Measurements from ENCODE around the gene ST6GALNAC2.

ST6GALNAC2 gene

GRCh38 chr17:76532072-76532651, 53.5 kb downstream of the ST6GALNAC2 start:
- DNase-seq (ENCODE audit: extremely low spot score) = no peak
- TF ChIP-seq NFRKB (IDR thresholded peaks at IDR 0.05) = no peak
- no peak for TF ChIP-seq PKNOX1 (IDR thresholded peaks at IDR 0.05)
- no peak for TF ChIP-seq L3MBTL2 (conservative IDR thresholded peaks at IDR 0.05)
- no peak for TF ChIP-seq HDGF (IDR thresholded peaks at IDR 0.05; ENCODE audit: borderline replicate concordance)
- no peak for TF ChIP-seq TARDBP (IDR thresholded peaks at IDR 0.05)
- no peak for TF ChIP-seq LEF1 (IDR thresholded peaks at IDR 0.05; ENCODE audit: borderline replicate concordance)
- TF ChIP-seq FOXA1 (IDR thresholded peaks at IDR 0.05) = no peak
- TF ChIP-seq ZNF384 (IDR thresholded peaks at IDR 0.05) = no peak
- no peak for TF ChIP-seq SUZ12 (IDR thresholded peaks at IDR 0.05)
- no peak for TF ChIP-seq ELF4 (IDR thresholded peaks at IDR 0.05)
- POLR2A ChIA-PET = interaction anchor here (1.4 kb wide), 1 partner anchor 25 kb away, joined by 6 read pairs; no protein-coding TSS in a partner anchor
- CTCF ChIA-PET = interaction anchor here (0.7 kb wide), 1 partner anchor 8 kb away, joined by 4 read pairs; no protein-coding TSS in a partner anchor

- ChIA-PET CTCF (no interaction called here), POLR2A (no interaction called here)
- DNase-seq (ENCODE audit: extremely low spot score) = no peak
- TF ChIP-seq ARNT (IDR thresholded peaks at IDR 0.05) (no peak), SUZ12 (IDR thresholded peaks at IDR 0.05) (no peak), FOXA1 (IDR thresholded peaks at IDR 0.05) (no peak), CTBP1 (IDR thresholded peaks at IDR 0.05; ENCODE audit: borderline replicate concordance) (no peak), SP1 (IDR thresholded peaks at IDR 0.05) (no peak), HDGF (IDR thresholded peaks at IDR 0.05; ENCODE audit: borderline replicate concordance) (no peak), LEF1 (IDR thresholded peaks at IDR 0.05; ENCODE audit: borderline replicate concordance) (no peak), BHLHE40 (IDR thresholded peaks at IDR 0.05; ENCODE audit: borderline replicate concordance) (no peak), L3MBTL2 (conservative IDR thresholded peaks at IDR 0.05) (no peak), FOXM1 (IDR thresholded peaks at IDR 0.05; ENCODE audit: borderline replicate concordance) (no peak), TARDBP (IDR thresholded peaks at IDR 0.05) (no peak), ZNF384 (IDR thresholded peaks at IDR 0.05) (no peak), NFRKB (IDR thresholded peaks at IDR 0.05) (no peak), ELF4 (IDR thresholded peaks at IDR 0.05) (no peak), PKNOX1 (IDR thresholded peaks at IDR 0.05) (no peak), FOXK2 (IDR thresholded peaks at IDR 0.05) (no peak)
Measured at GRCh38 chr17:76531486-76532038, 54.1 kb downstream of the ST6GALNAC2 start.

- TF ChIP-seq CTBP1 (IDR thresholded peaks at IDR 0.05; ENCODE audit: borderline replicate concordance) = no peak
- TF ChIP-seq HDGF (IDR thresholded peaks at IDR 0.05; ENCODE audit: borderline replicate concordance) = no peak
- no peak for TF ChIP-seq ZNF384 (IDR thresholded peaks at IDR 0.05)
- no peak for TF ChIP-seq FOXA1 (IDR thresholded peaks at IDR 0.05)
- no peak for TF ChIP-seq LEF1 (IDR thresholded peaks at IDR 0.05; ENCODE audit: borderline replicate concordance)
- TF ChIP-seq NFRKB (IDR thresholded peaks at IDR 0.05) = no peak
- TF ChIP-seq BHLHE40 (IDR thresholded peaks at IDR 0.05; ENCODE audit: borderline replicate concordance) = no peak
- TF ChIP-seq TARDBP (IDR thresholded peaks at IDR 0.05) = no peak
- TF ChIP-seq L3MBTL2 (conservative IDR thresholded peaks at IDR 0.05) = no peak
- TF ChIP-seq SP1 (IDR thresholded peaks at IDR 0.05) = no peak
- TF ChIP-seq FOXK2 (IDR thresholded peaks at IDR 0.05) = no peak
- TF ChIP-seq ARNT (IDR thresholded peaks at IDR 0.05) = no peak
- TF ChIP-seq PKNOX1 (IDR thresholded peaks at IDR 0.05) = no peak
- no peak for TF ChIP-seq ELF4 (IDR thresholded peaks at IDR 0.05)
- TF ChIP-seq SUZ12 (IDR thresholded peaks at IDR 0.05) = no peak
- no peak for TF ChIP-seq FOXM1 (IDR thresholded peaks at IDR 0.05; ENCODE audit: borderline replicate concordance)
- no peak for DNase-seq (ENCODE audit: extremely low spot score)
- ChIA-PET POLR2A (interaction anchor here (1.2 to 3.6 kb wide), 2 partner anchors 10 to 12 kb away, joined by 4 to 28 read pairs; partner anchors contain the start of gene PRCD), CTCF (interaction anchor here (4.0 kb wide), 1 partner anchor 9 kb away, joined by 15 read pairs; the partner anchor contains the start of gene PRCD)
Measured at GRCh38 chr17:76530811-76531485, 54.7 kb downstream of the ST6GALNAC2 start.

- DNase-seq (ENCODE audit: extremely low spot score) = no peak
- POLR2A ChIA-PET = interaction anchor here (0.9 to 3.8 kb wide), 7 partner anchors 10 to 83 kb away, joined by 4 to 28 read pairs (median 5); partner anchors contain the start of gene PRCD
- CTCF ChIA-PET = interaction anchor here (1.2 to 4.0 kb wide), 3 partner anchors 10 to 151 kb away, joined by 4 to 15 read pairs (median 5); partner anchors contain the start of gene PRCD
- TF ChIP-seq CTBP1 (IDR thresholded peaks at IDR 0.05; ENCODE audit: borderline replicate concordance) = no peak
- TF ChIP-seq SUZ12 (IDR thresholded peaks at IDR 0.05) = no peak
- no peak for TF ChIP-seq LEF1 (IDR thresholded peaks at IDR 0.05; ENCODE audit: borderline replicate concordance)
- TF ChIP-seq BHLHE40 (IDR thresholded peaks at IDR 0.05; ENCODE audit: borderline replicate concordance) = no peak
- no peak for TF ChIP-seq NFRKB (IDR thresholded peaks at IDR 0.05)
- no peak for TF ChIP-seq SP1 (IDR thresholded peaks at IDR 0.05)
- no peak; the same call in 1 of the 2 replicates for TF ChIP-seq PKNOX1 (IDR thresholded peaks at IDR 0.05)
- no peak for TF ChIP-seq ZNF384 (IDR thresholded peaks at IDR 0.05)
- no peak for TF ChIP-seq FOXA1 (IDR thresholded peaks at IDR 0.05)
- TF ChIP-seq ELF4 (IDR thresholded peaks at IDR 0.05) = no peak
- TF ChIP-seq FOXM1 (IDR thresholded peaks at IDR 0.05; ENCODE audit: borderline replicate concordance) = no peak
- no peak for TF ChIP-seq HDGF (IDR thresholded peaks at IDR 0.05; ENCODE audit: borderline replicate concordance)
- no peak for TF ChIP-seq FOXK2 (IDR thresholded peaks at IDR 0.05)
- TF ChIP-seq L3MBTL2 (conservative IDR thresholded peaks at IDR 0.05) = no peak
- no peak for TF ChIP-seq TARDBP (IDR thresholded peaks at IDR 0.05)
- TF ChIP-seq ARNT (IDR thresholded peaks at IDR 0.05) = no peak
Measured at GRCh38 chr17:76530095-76530723, 55.5 kb downstream of the ST6GALNAC2 start.
